Measurements from ENCODE around the gene UBE2G2. TPM values are rescaled to one million over a fixed set of nuclear protein-coding genes. Genes with fewer than 3 reads are reported as not detected.

The UBE2G2 gene
- total RNA-seq, 4 donors from 2014 or later: 62.5 to 126 (median 91.6) TPM

DNA sequence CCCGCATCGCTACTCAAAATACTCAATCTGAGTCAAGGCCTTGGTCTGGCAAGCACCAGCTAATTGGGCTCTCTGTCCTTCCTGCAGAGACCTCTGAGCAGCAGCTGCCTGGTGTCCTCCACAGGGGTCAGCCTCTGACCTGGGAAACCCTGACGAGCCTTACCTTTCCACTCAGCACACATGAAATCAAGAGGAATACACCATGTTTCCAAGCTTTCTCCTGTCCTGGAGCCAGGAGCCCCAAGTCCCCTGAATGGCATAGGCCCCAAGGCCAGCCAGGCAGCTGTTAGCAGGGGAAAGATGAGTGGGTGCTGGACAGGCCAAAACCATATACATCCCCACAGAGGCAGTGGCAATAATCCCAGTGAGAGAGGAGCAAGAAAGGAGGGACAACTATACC, 63.0 kb downstream of the UBE2G2 start:
- TF ChIP-seq POLR2AphosphoS5 (IDR thresholded peaks at IDR 0.05): no peak
- TF ChIP-seq EP300 (IDR thresholded peaks at IDR 0.05): no peak
- no peak for TF ChIP-seq CTCF (IDR thresholded peaks at IDR 0.05)
- no peak for TF ChIP-seq POLR2A (IDR thresholded peaks at IDR 0.05)
- H3K4me3 ChIP-seq: no peak overlapping the region
- H3K27ac ChIP-seq: no peak overlapping the region
- peaks cover 8% of the 10 kb centered on the region for H3K27me3 ChIP-seq
- H3K4me1 ChIP-seq: no peaks in the 10 kb centered on the region
- DNase-seq (ENCODE audit: low spot score in 2 of 2): peak; percentile 20 to 22
- 100% methylated on average over 3 of the region's 3 CpGs for WGBS
- no peaks in the 10 kb centered on the region for H3K9me3 ChIP-seq
- no peaks in the 10 kb centered on the region for H3K36me3 ChIP-seq

GRCh38 chr21:44737706-44738354, 63.8 kb downstream of the UBE2G2 start:
- Histone ChIP-seq H3K27ac (no peak overlapping the region), H3K4me3 (no peak overlapping the region), H3K4me1 (no peaks in the 10 kb centered on the region), H3K27me3 (peaks cover 10% of the 10 kb centered on the region), H3K36me3 (no peaks in the 10 kb centered on the region), H3K9me3 (no peaks in the 10 kb centered on the region)
- TF ChIP-seq EP300 (IDR thresholded peaks at IDR 0.05) (no peak), CTCF (IDR thresholded peaks at IDR 0.05) (no peak), POLR2AphosphoS5 (IDR thresholded peaks at IDR 0.05) (no peak), POLR2A (IDR thresholded peaks at IDR 0.05) (no peak)
- DNase-seq (ENCODE audit: low spot score in 2 of 2): peak in 1 of 2 donors; percentile 24
- WGBS: 80% methylated on average over 3 of the region's 3 CpGs

GRCh38 chr21:44736291-44737004, 65.2 kb downstream of the UBE2G2 start:
- no peak overlapping the region for H3K4me3 ChIP-seq
- 60% methylated on average over 1 of the region's 8 CpGs for WGBS
- TF ChIP-seq EP300 (IDR thresholded peaks at IDR 0.05) (no peak), POLR2AphosphoS5 (IDR thresholded peaks at IDR 0.05) (no peak), POLR2A (IDR thresholded peaks at IDR 0.05) (no peak), CTCF (IDR thresholded peaks at IDR 0.05) (no peak)
- no peak overlapping the region for H3K27ac ChIP-seq
- H3K4me1 ChIP-seq: no peaks in the 10 kb centered on the region
- H3K9me3 ChIP-seq: no peaks in the 10 kb centered on the region
- peak; percentile 38 to 62 for DNase-seq (ENCODE audit: low spot score in 2 of 2)
- H3K27me3 ChIP-seq: peaks cover 16% of the 10 kb centered on the region
- no peaks in the 10 kb centered on the region for H3K36me3 ChIP-seq

DNA sequence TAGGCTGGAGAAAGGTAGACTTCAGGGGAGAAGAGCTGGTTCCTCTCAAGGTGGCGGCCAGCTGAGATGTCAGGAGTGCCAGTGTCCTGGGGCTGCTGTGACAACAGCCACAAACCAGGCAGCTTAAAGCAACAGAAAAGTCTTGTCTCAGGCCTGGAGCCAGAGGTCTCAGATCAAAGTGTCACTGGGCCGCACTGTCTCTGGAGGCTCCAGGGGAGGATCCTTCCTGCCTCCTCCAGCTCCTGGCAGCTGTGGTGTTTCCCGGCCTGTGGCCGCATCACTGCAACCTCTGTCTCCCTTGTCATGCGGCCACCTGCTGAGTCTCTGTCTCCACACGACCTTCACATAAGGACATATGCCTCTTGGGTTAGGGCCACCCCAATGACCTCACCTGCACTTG, 65.8 kb downstream of the UBE2G2 start:
- H3K4me3 ChIP-seq: no peak overlapping the region
- no peak overlapping the region for H3K27ac ChIP-seq
- DNase-seq (ENCODE audit: low spot score in 2 of 2): peak; percentile 32 to 57
- 84% methylated on average over 4 of the region's 6 CpGs for WGBS
- H3K9me3 ChIP-seq: no peaks in the 10 kb centered on the region
- peaks cover 16% of the 10 kb centered on the region for H3K27me3 ChIP-seq
- no peaks in the 10 kb centered on the region for H3K36me3 ChIP-seq
- H3K4me1 ChIP-seq: no peaks in the 10 kb centered on the region
- no peak for TF ChIP-seq CTCF (IDR thresholded peaks at IDR 0.05)
- TF ChIP-seq POLR2A (IDR thresholded peaks at IDR 0.05): no peak
- no peak for TF ChIP-seq EP300 (IDR thresholded peaks at IDR 0.05)
- no peak for TF ChIP-seq POLR2AphosphoS5 (IDR thresholded peaks at IDR 0.05)

DNA sequence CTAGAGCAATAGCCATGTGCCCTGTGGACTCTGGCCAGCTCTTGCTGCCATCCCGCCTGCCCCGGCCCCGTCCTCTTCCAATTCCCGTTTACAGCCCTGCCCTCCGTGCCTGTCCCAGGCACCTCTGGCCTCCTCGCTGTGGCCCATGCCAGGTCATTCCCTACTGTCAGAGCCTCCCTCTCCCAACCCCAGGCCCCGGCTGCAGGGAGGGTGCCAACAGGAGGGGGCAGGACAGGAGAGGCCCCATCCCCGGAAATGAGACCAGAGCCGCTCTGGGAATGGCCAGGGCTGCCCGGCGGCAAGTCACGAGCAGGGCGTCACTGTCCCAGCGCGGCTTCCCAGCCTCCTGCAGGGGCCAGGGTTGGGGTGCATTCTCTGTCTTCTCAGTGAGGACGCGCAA, 66.8 kb downstream of the UBE2G2 start:
- Histone ChIP-seq H3K27me3 (peaks cover 17% of the 10 kb centered on the region), H3K9me3 (no peaks in the 10 kb centered on the region), H3K27ac (no peak overlapping the region), H3K4me1 (no peaks in the 10 kb centered on the region), H3K4me3 (no peak overlapping the region), H3K36me3 (no peaks in the 10 kb centered on the region)
- peak; percentile 44 to 67 for DNase-seq (ENCODE audit: low spot score in 2 of 2)
- no peak for TF ChIP-seq POLR2AphosphoS5 (IDR thresholded peaks at IDR 0.05)
- TF ChIP-seq CTCF (IDR thresholded peaks at IDR 0.05): no peak
- TF ChIP-seq EP300 (IDR thresholded peaks at IDR 0.05): no peak
- no peak for TF ChIP-seq POLR2A (IDR thresholded peaks at IDR 0.05)
- WGBS: 94% methylated on average over 6 of the region's 17 CpGs
